Spleen (tissue), 11 donors: Measurements from ENCODE around the gene RPL26. TPM values are rescaled to one million over a fixed set of nuclear protein-coding genes. Genes with fewer than 3 reads are reported as not detected.
A peak's percentile ranks its signal among the peaks of the same experiment; 100 is the strongest.

Experiments used
- DNase-seq: peaks from one replicate; pipeline ENCODE4 v3.0.0-alpha.2; 2020
- H3K27ac ChIP-seq, 8 donors: fragments of 200-600 bp; sonication (generic) in 7 of 8; 1 replicate in 4 of 8; 2 replicates in 4 of 8; pipeline versions ENCODE4 v1.5.0 to v1.8.0; 2016 to 2021; ENCODE audit warnings: inconsistent platforms in 4 of 8, mild to moderate bottlenecking in 4 of 8, moderate library complexity in 1 of 8
- H3K27me3 ChIP-seq, 7 donors: fragments of 200-600 bp; sonication (generic) in 6 of 7; replicated peaks in 1 of 7; 1 replicate in 4 of 7; 2 replicates in 3 of 7; pipeline versions ENCODE4 v1.5.0 to v1.8.0; 2016 to 2021; ENCODE audit warnings: inconsistent platforms in 3 of 7, mild to moderate bottlenecking in 1 of 7
- H3K36me3 ChIP-seq, 6 donors: fragments of 200-600 bp; sonication (generic) in 5 of 6; 1 replicate in 4 of 6; 2 replicates in 2 of 6; pipeline versions ENCODE4 v1.5.0 to v1.8.0; 2016 to 2021; ENCODE audit warnings: inconsistent platforms in 2 of 6
- H3K4me1 ChIP-seq, 6 donors: fragments of 200-600 bp; sonication (generic) in 5 of 6; 1 replicate in 3 of 6; 2 replicates in 3 of 6; pipeline versions ENCODE4 v1.5.0 to v1.8.0; 2016 to 2021; ENCODE audit warnings: inconsistent platforms in 3 of 6
- H3K4me3 ChIP-seq, 8 donors: fragments of 200-600 bp; sonication (generic) in 7 of 8; 1 replicate in 4 of 8; 2 replicates in 4 of 8; pipeline versions ENCODE4 v1.5.0 to v1.8.0; 2016 to 2021; ENCODE audit warnings: inconsistent platforms in 4 of 8, mild to moderate bottlenecking in 4 of 8, moderate library complexity in 2 of 8
- H3K9me3 ChIP-seq, 8 donors: fragments of 200-600 bp; sonication (generic) in 7 of 8; 1 replicate in 4 of 8; 2 replicates in 4 of 8; pipeline versions ENCODE4 v1.5.0 to v1.8.0; 2016 to 2021; ENCODE audit warnings: inconsistent platforms in 4 of 8
- POLR2A ChIP-seq, 3 donors: fragments of 450-650 bp; IDR thresholded peaks; one replicate each; pipeline ENCODE4 v1.5.1; 2017; ENCODE audit warnings: antibody characterized with exemption in 3 of 3, mild to moderate bottlenecking in 1 of 3
- POLR2AphosphoS5 ChIP-seq, 3 donors: sonication (generic); formaldehyde crosslinking; IDR thresholded peaks; one replicate each; pipeline ENCODE4 v1.5.1; 2017; ENCODE audit warnings: antibody characterized with exemption in 3 of 3
- WGBS, 5 donors: extraction: QIAGEN DNeasy Blood & Tissue Kit in 3 of 5; methylation state at CpG; one replicate each; pipeline versions ENCODE4 v1.1.5 to v1.1.7; 2013 to 2018; 5-methylcytosine and 5-hydroxymethylcytosine counted together
- intact Hi-C: fragments of 100-400 bp; cut with DNase I; formaldehyde crosslinking; loops from one replicate; pipeline ENCODE4 v1.15.0; 2023; ENCODE audit warnings: low total_unique reads
- polyA plus RNA-seq, 3 donors: library from polyadenylated mRNA; stranded (reverse); fragments of 200-250 nt; gene quantifications; one replicate each; pipeline ENCODE4 v1.2.1, GENCODE V29; 2013
- total RNA-seq, 7 donors: library from RNA; depleted of rRNA in 3 of 7; stranded (reverse); fragments of >200 nt in 3 of 7; fragmentation: NEBNext Ultra II Directional in 4 of 7; extraction: Animal tissue kit (Norgen Biotek cat#: 25700) in 4 of 7; gene quantifications; one replicate each; pipeline versions ENCODE4 v1.1.0 to v1.2.1, GENCODE V29; 2016 to 2021
- TF ChIP-seq, protein P1 (sequence below), 11 experiments: fragments of 200-600 bp in 7 of 11; fragments of 450-650 bp in 4 of 11; sonication (generic) in 4 of 11; IDR thresholded peaks in 8 of 11; conservative IDR thresholded peaks in 3 of 11; 1 replicate in 7 of 11; 2 replicates in 4 of 11; pipeline versions ENCODE4 v1.4.0 to v1.8.0; 2016 to 2021; ENCODE audit warnings: antibody characterized with exemption in 11 of 11, inconsistent platforms in 4 of 11, mild to moderate bottlenecking in 1 of 11
- donor health status: healthy with polysubstance abuse.
- donor health status: DM: no; HTN: no; CAD: no; lungs with moderate emphysema.
- donor health status: DM: no; HTN: no; CAD: no.
- donor health status: Bipolar disorder and iron deficiency.
- donor health status: healthy.
- donor health status: DM: no; HTN: no; CAD: no.
- donor health status: DM: yes; HTN: yes; CAD: no.

Gene RPL26
- total and polyA plus RNA-seq, 10 donors: 1,067 to 7,063 (median 3,227) TPM

DNA sequence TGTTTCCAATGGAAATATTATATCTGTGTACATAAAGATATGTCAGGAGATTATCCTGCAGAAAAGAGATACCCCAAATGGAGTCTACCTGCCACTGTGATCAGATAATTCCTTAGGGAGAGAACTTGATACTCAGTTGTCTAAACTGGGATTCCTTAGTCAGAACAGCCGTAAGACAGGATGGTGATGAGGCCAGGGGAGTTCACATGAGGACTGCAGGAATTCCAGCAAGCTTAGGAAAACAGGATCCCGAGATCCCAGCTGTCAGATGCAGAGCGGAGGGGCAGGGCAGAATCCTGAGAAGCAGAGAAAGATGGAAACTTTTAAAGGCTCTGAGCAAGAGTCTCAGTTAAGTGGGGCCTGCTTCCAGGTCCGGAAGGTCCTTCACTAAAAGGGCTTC lies 11.2 kb downstream of the RPL26 start:
- WGBS, 5 donors: 91 to 97% (median 93%) methylated on average over 4 of the region's 4 CpGs

DNA sequence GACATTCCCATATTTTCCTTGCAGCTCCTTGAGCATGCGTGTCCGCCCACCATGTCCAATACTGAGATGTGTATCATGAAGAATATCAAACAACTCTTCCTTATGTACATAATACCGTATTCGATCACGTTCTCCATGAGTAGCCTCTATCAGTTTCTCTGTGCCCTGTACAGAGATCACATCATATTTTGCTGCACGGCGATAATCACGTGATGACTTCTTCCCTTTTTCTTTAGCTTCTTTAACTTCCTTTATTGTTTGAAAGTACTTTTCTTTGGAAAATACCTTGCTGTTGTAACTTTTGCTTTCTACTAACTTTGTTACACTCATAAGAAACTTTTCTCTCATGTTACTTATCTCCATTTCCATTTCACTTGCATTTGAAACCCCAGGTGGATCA lies 13.0 kb downstream of the RPL26 start:
- Histone ChIP-seq H3K36me3 (peaks cover 0 to 39% (median 13%) of the 10 kb centered on the region in 6 donors), H3K4me3 (no peak overlapping the region), H3K27ac (peak overlapping the region in 1 of 8 donors; percentile 40), H3K27me3 (no peaks in the 10 kb centered on the region), H3K4me1 (peaks cover 0 to 32% (median 13%) of the 10 kb centered on the region in 6 donors), H3K9me3 (no peaks in the 10 kb centered on the region)
- no peak for DNase-seq
- no peak for TF ChIP-seq POLR2AphosphoS5 (IDR thresholded peaks at IDR 0.05)
- TF ChIP-seq, protein P1, sequence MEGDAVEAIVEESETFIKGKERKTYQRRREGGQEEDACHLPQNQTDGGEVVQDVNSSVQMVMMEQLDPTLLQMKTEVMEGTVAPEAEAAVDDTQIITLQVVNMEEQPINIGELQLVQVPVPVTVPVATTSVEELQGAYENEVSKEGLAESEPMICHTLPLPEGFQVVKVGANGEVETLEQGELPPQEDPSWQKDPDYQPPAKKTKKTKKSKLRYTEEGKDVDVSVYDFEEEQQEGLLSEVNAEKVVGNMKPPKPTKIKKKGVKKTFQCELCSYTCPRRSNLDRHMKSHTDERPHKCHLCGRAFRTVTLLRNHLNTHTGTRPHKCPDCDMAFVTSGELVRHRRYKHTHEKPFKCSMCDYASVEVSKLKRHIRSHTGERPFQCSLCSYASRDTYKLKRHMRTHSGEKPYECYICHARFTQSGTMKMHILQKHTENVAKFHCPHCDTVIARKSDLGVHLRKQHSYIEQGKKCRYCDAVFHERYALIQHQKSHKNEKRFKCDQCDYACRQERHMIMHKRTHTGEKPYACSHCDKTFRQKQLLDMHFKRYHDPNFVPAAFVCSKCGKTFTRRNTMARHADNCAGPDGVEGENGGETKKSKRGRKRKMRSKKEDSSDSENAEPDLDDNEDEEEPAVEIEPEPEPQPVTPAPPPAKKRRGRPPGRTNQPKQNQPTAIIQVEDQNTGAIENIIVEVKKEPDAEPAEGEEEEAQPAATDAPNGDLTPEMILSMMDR (IDR thresholded peaks at IDR 0.05 in 8 of 11, conservative IDR thresholded peaks at IDR 0.05 in 3 of 11): no peak
- TF ChIP-seq POLR2A (IDR thresholded peaks at IDR 0.05): no peak
- 52 to 65% (median 55%) methylated on average over 8 of the region's 8 CpGs for WGBS, 5 donors
- intact Hi-C loops: no loop called here

More for the DNA sequence above, 11.2 kb downstream of the RPL26 start:
- Histone ChIP-seq H3K4me3 (no peak overlapping the region), H3K4me1 (peaks cover 8 to 33% (median 22%) of the 10 kb centered on the region in 6 donors), H3K27ac (no peak overlapping the region), H3K27me3 (no peaks in the 10 kb centered on the region), H3K9me3 (no peaks in the 10 kb centered on the region), H3K36me3 (peaks cover 0 to 40% (median 13%) of the 10 kb centered on the region in 6 donors)
- intact Hi-C loops: no loop called here
- no peak for TF ChIP-seq POLR2AphosphoS5 (IDR thresholded peaks at IDR 0.05)
- TF ChIP-seq POLR2A (IDR thresholded peaks at IDR 0.05): no peak
- TF ChIP-seq, protein P1 (IDR thresholded peaks at IDR 0.05 in 8 of 11, conservative IDR thresholded peaks at IDR 0.05 in 3 of 11): no peak
- DNase-seq: no peak

DNA sequence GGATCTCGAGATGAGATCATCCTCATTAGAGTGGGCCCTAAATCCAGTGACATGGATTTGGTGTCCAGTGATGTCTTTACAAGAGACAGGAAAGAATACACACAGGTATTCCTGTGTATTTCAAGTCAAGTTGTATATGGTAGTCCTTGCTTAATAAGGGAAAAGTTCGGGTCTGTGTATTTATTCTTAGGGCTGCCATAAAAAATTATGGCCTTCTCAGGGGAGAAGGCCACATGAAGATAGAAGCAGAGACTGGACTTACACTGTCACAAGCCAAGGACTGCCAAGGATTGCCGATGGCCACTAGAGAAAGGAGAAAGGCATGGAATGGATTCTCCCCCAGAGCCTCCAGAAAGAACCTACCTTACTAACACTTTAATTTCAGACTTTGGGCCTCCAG lies 14.8 kb downstream of the RPL26 start:
- WGBS, 5 donors: 93 to 98% (median 95%) methylated on average over 3 of the region's 3 CpGs
- H3K4me1 ChIP-seq: peaks cover 0 to 29% (median 11%) of the 10 kb centered on the region in 6 donors
- no peak overlapping the region for H3K27ac ChIP-seq
- H3K27me3 ChIP-seq: no peaks in the 10 kb centered on the region
- DNase-seq: no peak
- no peaks in the 10 kb centered on the region for H3K9me3 ChIP-seq
- peaks cover 0 to 47% (median 13%) of the 10 kb centered on the region in 6 donors for H3K36me3 ChIP-seq
- no peak overlapping the region for H3K4me3 ChIP-seq
- intact Hi-C loops: no loop called here
- TF ChIP-seq POLR2A (IDR thresholded peaks at IDR 0.05) (no peak), POLR2AphosphoS5 (IDR thresholded peaks at IDR 0.05) (no peak)
- TF ChIP-seq, protein P1 (IDR thresholded peaks at IDR 0.05 in 8 of 11, conservative IDR thresholded peaks at IDR 0.05 in 3 of 11): no peak

DNA sequence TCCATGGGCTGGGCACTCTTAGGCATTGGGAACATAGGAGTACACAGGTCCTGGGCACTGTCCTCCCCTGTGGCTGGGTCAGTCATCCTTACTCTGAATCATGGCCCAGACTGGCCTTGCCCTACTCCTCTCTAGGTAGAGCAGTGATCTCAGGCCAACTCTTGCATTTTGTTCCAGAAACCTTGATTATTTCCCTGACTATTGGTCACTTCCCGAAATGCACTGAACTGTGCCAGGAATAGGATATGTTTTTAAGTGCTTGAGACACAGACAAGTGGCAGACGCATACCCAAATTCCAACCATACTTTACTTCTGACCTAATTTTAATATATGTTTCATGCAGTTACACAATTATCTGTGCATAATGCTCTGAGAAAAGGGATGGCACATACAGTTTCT lies 16.8 kb downstream of the RPL26 start:
- Histone ChIP-seq H3K27me3 (no peaks in the 10 kb centered on the region), H3K4me1 (peaks cover 0 to 31% (median 12%) of the 10 kb centered on the region in 6 donors), H3K27ac (peak overlapping the region in 2 of 8 donors; percentile 0 to 9), H3K4me3 (no peak overlapping the region), H3K36me3 (peaks cover 0 to 38% (median 13%) of the 10 kb centered on the region in 6 donors), H3K9me3 (no peaks in the 10 kb centered on the region)
- no peak for DNase-seq
- intact Hi-C loops: no loop called here
- TF ChIP-seq POLR2AphosphoS5 (IDR thresholded peaks at IDR 0.05) (peak in 1 of 3 donors; percentile 17), POLR2A (IDR thresholded peaks at IDR 0.05) (no peak)
- 59 to 81% (median 71%) methylated on average over 2 of the region's 2 CpGs for WGBS, 5 donors
